GM12878 (cell line): ENCODE measurements around the gene ITPRIPL2. TPM values are rescaled to one million over a fixed set of nuclear protein-coding genes. Genes with fewer than 3 reads are reported as not detected.

Experiments
- ATAC-seq: fragments of 200-7000 bp; cut with Tn5 transposase; 3 replicates; pipeline ENCODE4 v1.9.1; 2020; ENCODE audit warnings: mild to moderate bottlenecking, moderate library complexity
- BruUV-seq: library from RNA; stranded (reverse); fragments of 400-500 nt; replicated peaks from 2 replicates; lab custom pipeline; 2021; lab: Mats Ljungman, UMichigan
- CTCF ChIA-PET: fragments of 300-600 bp; sonication (Branson Sonifier 250); formaldehyde crosslinking; extraction: SDS; loops from one replicate; lab custom pipeline; 2021; ENCODE audit warnings: inconsistent platforms; lab: Yijun Ruan, JAX
- POLR2A ChIA-PET: fragments of 350-600 bp; formaldehyde crosslinking; extraction: SDS; loops from one replicate; lab custom pipeline; 2021; ENCODE audit warnings: inconsistent platforms; lab: Charles Lee
- RAD21 ChIA-PET: fragments of 300-600 bp; sonication (Branson Sonifier 250); formaldehyde crosslinking; loops from one replicate; lab custom pipeline; 2023; ENCODE audit warnings: antibody characterized with exemption; ENCODE audit not compliant: unreplicated experiment; lab: Charles Lee
- SMC1A ChIA-PET: fragments of 300-600 bp; sonication (Branson Sonifier 250); formaldehyde crosslinking; loops from one replicate; lab custom pipeline; 2023; ENCODE audit not compliant: unreplicated experiment, uncharacterized antibody; lab: Charles Lee
- DNase-seq: peaks from one replicate; pipeline ENCODE4 v3.0.0-alpha.2; 2011; ENCODE audit warnings: low read depth, low spot score
- FAIRE-seq: peaks from 3 replicates; lab custom pipeline; 2011; peaks lifted over from hg19 to GRCh38; lab: Jason Lieb, UNC
- H2AFZ ChIP-seq: 2 replicates; pipeline ENCODE4 v1.6.0; 2011; ENCODE audit warnings: low read depth, low read length, control low read depth; ENCODE audit not compliant: control insufficient read depth
- H3K27ac ChIP-seq: 2 replicates; pipeline ENCODE4 v1.5.1; 2011; ENCODE audit warnings: control low read depth; ENCODE audit not compliant: control insufficient read depth, insufficient read depth
- H3K27me3 ChIP-seq, 2 experiments: replicated peaks in 1 of 2; 2 replicates each; pipeline versions ENCODE4 v1.6.0 to v1.6.1; 2011; ENCODE audit warnings: low read length in 1 of 2; ENCODE audit not compliant: control insufficient read depth in 2 of 2, insufficient read depth in 2 of 2
- H3K36me3 ChIP-seq, 2 experiments: 2 replicates each; pipeline ENCODE4 v1.5.1; 2011; ENCODE audit warnings: low read length in 1 of 2; ENCODE audit not compliant: control insufficient read depth in 2 of 2, insufficient read depth in 2 of 2
- H3K4me1 ChIP-seq: 2 replicates; pipeline ENCODE4 v1.6.1; 2011; ENCODE audit warnings: mild to moderate bottlenecking, low read length, moderate library complexity, mixed read lengths; ENCODE audit not compliant: control insufficient read depth, insufficient read depth
- H3K4me2 ChIP-seq: 2 replicates; pipeline ENCODE4 v1.6.0; 2011; ENCODE audit warnings: control low read depth; ENCODE audit not compliant: control insufficient read depth, insufficient read depth
- H3K4me3 ChIP-seq: fragments of 200-600 bp; sonication (generic); 2 replicates; pipeline ENCODE4 v1.5.1; 2016
- H3K79me2 ChIP-seq: 2 replicates; pipeline ENCODE4 v1.6.0; 2011; ENCODE audit warnings: low read length; ENCODE audit not compliant: control insufficient read depth, insufficient read depth
- H3K9ac ChIP-seq: 2 replicates; pipeline ENCODE4 v1.8.0; 2011; ENCODE audit warnings: low read length, control low read depth, mixed read lengths; ENCODE audit not compliant: control insufficient read depth, insufficient read depth
- H3K9me3 ChIP-seq: replicated peaks from 3 replicates; pipeline ENCODE4 v1.5.1; 2011; ENCODE audit warnings: mild to moderate bottlenecking, low read length; ENCODE audit not compliant: control insufficient read depth, insufficient read depth
- H4K20me1 ChIP-seq: 2 replicates; pipeline ENCODE4 v1.6.0; 2011; ENCODE audit not compliant: control insufficient read depth, insufficient read depth
- CREB1 ChIP-seq: IDR thresholded peaks from 2 replicates; pipeline ENCODE4 v1.6.1; 2012; ENCODE audit warnings: low read depth, mild to moderate bottlenecking, inconsistent platforms
- HDGF ChIP-seq: fragments of 450-650 bp; IDR thresholded peaks from 2 replicates; pipeline ENCODE4 v1.6.1; 2016; ENCODE audit warnings: antibody characterized with exemption
- IKZF1 ChIP-seq: fragments of 450-650 bp; conservative IDR thresholded peaks from 2 replicates; pipeline ENCODE4 v1.6.1; 2017; ENCODE audit warnings: antibody characterized with exemption, mild to moderate bottlenecking
- IKZF2 ChIP-seq, 2 experiments: fragments of 450-650 bp; IDR thresholded peaks; 2 replicates each; pipeline ENCODE4 v1.6.1; 2017; ENCODE audit warnings: mild to moderate bottlenecking in 2 of 2, moderate library complexity in 2 of 2
- MEF2B ChIP-seq: fragments of 450-650 bp; IDR thresholded peaks from 2 replicates; pipeline ENCODE4 v1.6.1; 2018; ENCODE audit warnings: mild to moderate bottlenecking, moderate library complexity; ENCODE audit not compliant: partially characterized antibody, poor library complexity, severe bottlenecking
- NBN ChIP-seq: fragments of 450-650 bp; IDR thresholded peaks from 2 replicates; pipeline ENCODE4 v1.6.1; 2016
- POU2F2 ChIP-seq: IDR thresholded peaks from 3 replicates; pipeline ENCODE4 v1.6.1; 2011; ENCODE audit warnings: low read depth, mild to moderate bottlenecking, low read length, borderline replicate concordance
- RB1 ChIP-seq: fragments of 450-650 bp; formaldehyde crosslinking; IDR thresholded peaks from 2 replicates; pipeline ENCODE4 v1.6.1; 2017; ENCODE audit warnings: mild to moderate bottlenecking, borderline replicate concordance
- RUNX3 ChIP-seq: IDR thresholded peaks from 2 replicates; pipeline ENCODE4 v1.6.1; 2012; ENCODE audit warnings: low read length, inconsistent platforms
- SMAD5 ChIP-seq: IDR thresholded peaks from 2 replicates; pipeline ENCODE4 v1.6.1; 2016; ENCODE audit warnings: antibody characterized with exemption, low read depth
- SRF ChIP-seq, 2 experiments: IDR thresholded peaks; 2 replicates each; pipeline ENCODE4 v1.6.1; 2011; ENCODE audit warnings: low read depth in 2 of 2, low read length in 2 of 2, mild to moderate bottlenecking in 1 of 2, moderate library complexity in 1 of 2
- TAF1 ChIP-seq: IDR thresholded peaks from 2 replicates; pipeline ENCODE4 v1.6.1; 2011; ENCODE audit warnings: mild to moderate bottlenecking, low read depth, low read length, borderline replicate concordance
- ZBED1 ChIP-seq: IDR thresholded peaks from 2 replicates; pipeline ENCODE4 v1.6.1; 2016; ENCODE audit warnings: borderline replicate concordance
- WGBS: methylation state at CpG from one replicate; pipeline ENCODE4 v1.1.6; 2016; ENCODE audit warnings: low lambda C conversion rate; ENCODE audit not compliant: insufficient replicate concordance, insufficient coverage; ENCODE audit errors: missing lambda C conversion rate; 5-methylcytosine and 5-hydroxymethylcytosine counted together
- in situ Hi-C: fragments of 300-500 bp; cut with MboI; formaldehyde crosslinking; loops from 9 replicates; pipeline ENCODE4 v1.14.3; 2018; ENCODE audit warnings: mixed read lengths
- intact Hi-C: fragments of 100-400 bp; cut with micrococcal nuclease; formaldehyde crosslinking; loops from one replicate; pipeline ENCODE4 v1.14.2; 2022; ENCODE audit not compliant: unreplicated experiment
- polyA plus RNA-seq, 11 experiments: library from polyadenylated mRNA; depleted of rRNA in 4 of 11; unstranded in 6 of 11; stranded (reverse) in 5 of 11; fragments of >200 nt; fragmentation: Nextera tagmentation in 4 of 11; fragmentation: Illumina TruSeq in 1 of 11; extraction: Ambion mirVana in 4 of 11; extraction: Trizol in 1 of 11; gene quantifications; 1 replicate in 1 of 11; 2 replicates in 10 of 11; pipeline versions ENCODE4 v1.2.1 to v1.2.3, GENCODE V29; 2011 to 2016; ENCODE audit warnings: inconsistent platforms in 2 of 11, missing spikeins in 2 of 11, low read depth in 1 of 11
- total RNA-seq, 4 experiments: library from RNA; depleted of rRNA in 3 of 4; stranded (reverse); fragments of >200 nt in 3 of 4; fragmentation: Illumina TruSeq in 1 of 4; extraction: Trizol in 1 of 4; gene quantifications; 2 replicates each; pipeline versions ENCODE4 v1.2.1 to v1.2.3, GENCODE V29; 2013 to 2021
- TF ChIP-seq, protein P1 (sequence below): IDR thresholded peaks from 2 replicates; pipeline ENCODE4 v1.6.1; 2012; ENCODE audit warnings: low read depth, low read length, improper control_type of control experiment
- TF ChIP-seq, protein P2 (sequence below): fragments of 450-650 bp; IDR thresholded peaks from 2 replicates; pipeline ENCODE4 v1.6.1; 2017; ENCODE audit warnings: low read depth, mild to moderate bottlenecking, moderate library complexity
- TF ChIP-seq, protein P3 (sequence below): fragments of 450-650 bp; IDR thresholded peaks from 2 replicates; pipeline ENCODE4 v1.6.1; 2018; ENCODE audit warnings: borderline replicate concordance, mild to moderate bottlenecking; ENCODE audit not compliant: partially characterized antibody
- TF ChIP-seq, protein P4 (sequence below): fragments of 450-650 bp; IDR thresholded peaks from 2 replicates; pipeline ENCODE4 v1.6.1; 2017; ENCODE audit warnings: mild to moderate bottlenecking, low read depth, inconsistent platforms; ENCODE audit not compliant: poor library complexity, severe bottlenecking

Gene ITPRIPL2
- total and polyA plus RNA-seq, 10 of the 15 experiments (the other 5 are each of a cell fraction or from before 2014, with no cell fraction given), result 0.48 to 14.3 (median 3.5) TPM

GRCh38 chr16:19088341-19088916, 25.3 kb upstream of the ITPRIPL2 start:
- RAD21 ChIA-PET, result no interaction called here
- no TSS peak for BruUV-seq
- Histone ChIP-seq H3K9me3 (no peaks in the 10 kb centered on the region; the same call in 2 of the 3 replicates), H3K27me3 (no peaks in the 10 kb centered on the region), H3K4me3 (no peak overlapping the region), H3K27ac (no peak overlapping the region), H2AFZ (no peak overlapping the region), H3K36me3 (no peaks in the 10 kb centered on the region), H3K4me2 (no peak overlapping the region), H3K4me1 (peaks cover 3% of the 10 kb centered on the region; the same call in 1 of the 2 replicates), H3K79me2 (no peaks in the 10 kb centered on the region), H4K20me1 (no peaks in the 10 kb centered on the region), H3K9ac (no peak overlapping the region)
- DNase-seq, result no peak
- intact Hi-C loops (loop anchor here (5.0 kb wide), 1 partner anchor 39 kb away; no protein-coding TSS in a partner anchor), in situ Hi-C loops (loop anchor here (5.0 kb wide), 1 partner anchor 289 kb away; no protein-coding TSS in a partner anchor)
- POLR2A ChIA-PET, result no interaction called here
- no peak for FAIRE-seq
- CTCF ChIA-PET, result interaction anchor here (2.0 to 5.6 kb wide), 2 partner anchors 91 to 301 kb away, joined by 5 to 80 read pairs; no protein-coding TSS in a partner anchor
- WGBS, result 75% methylated on average over 5 of the region's 5 CpGs
- ATAC-seq, result no peak
- SMC1A ChIA-PET, result interaction anchor here (1.0 kb wide), 1 partner anchor 31 kb away, joined by 3 read pairs; no protein-coding TSS in a partner anchor
- TF ChIP-seq ZBED1 (no peak), MEF2B (no peak), SRF (IDR thresholded peaks at IDR 0.05; ENCODE audit: low read depth in 2 of 2, low read length in 2 of 2) (no peak), IKZF2 (IDR thresholded peaks at IDR 0.05) (no peak), SMAD5 (no peak), RB1 (no peak), TAF1 (no peak), HDGF (no peak), POU2F2 (no peak), CREB1 (no peak), NBN (no peak), RUNX3 (no peak), IKZF1 (no peak)
- TF ChIP-seq, protein P1, sequence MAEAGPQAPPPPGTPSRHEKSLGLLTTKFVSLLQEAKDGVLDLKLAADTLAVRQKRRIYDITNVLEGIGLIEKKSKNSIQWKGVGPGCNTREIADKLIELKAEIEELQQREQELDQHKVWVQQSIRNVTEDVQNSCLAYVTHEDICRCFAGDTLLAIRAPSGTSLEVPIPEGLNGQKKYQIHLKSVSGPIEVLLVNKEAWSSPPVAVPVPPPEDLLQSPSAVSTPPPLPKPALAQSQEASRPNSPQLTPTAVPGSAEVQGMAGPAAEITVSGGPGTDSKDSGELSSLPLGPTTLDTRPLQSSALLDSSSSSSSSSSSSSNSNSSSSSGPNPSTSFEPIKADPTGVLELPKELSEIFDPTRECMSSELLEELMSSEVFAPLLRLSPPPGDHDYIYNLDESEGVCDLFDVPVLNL, result no peak
- TF ChIP-seq, protein P2, sequence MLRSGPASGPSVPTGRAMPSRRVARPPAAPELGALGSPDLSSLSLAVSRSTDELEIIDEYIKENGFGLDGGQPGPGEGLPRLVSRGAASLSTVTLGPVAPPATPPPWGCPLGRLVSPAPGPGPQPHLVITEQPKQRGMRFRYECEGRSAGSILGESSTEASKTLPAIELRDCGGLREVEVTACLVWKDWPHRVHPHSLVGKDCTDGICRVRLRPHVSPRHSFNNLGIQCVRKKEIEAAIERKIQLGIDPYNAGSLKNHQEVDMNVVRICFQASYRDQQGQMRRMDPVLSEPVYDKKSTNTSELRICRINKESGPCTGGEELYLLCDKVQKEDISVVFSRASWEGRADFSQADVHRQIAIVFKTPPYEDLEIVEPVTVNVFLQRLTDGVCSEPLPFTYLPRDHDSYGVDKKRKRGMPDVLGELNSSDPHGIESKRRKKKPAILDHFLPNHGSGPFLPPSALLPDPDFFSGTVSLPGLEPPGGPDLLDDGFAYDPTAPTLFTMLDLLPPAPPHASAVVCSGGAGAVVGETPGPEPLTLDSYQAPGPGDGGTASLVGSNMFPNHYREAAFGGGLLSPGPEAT, result no peak
- TF ChIP-seq, protein P3, sequence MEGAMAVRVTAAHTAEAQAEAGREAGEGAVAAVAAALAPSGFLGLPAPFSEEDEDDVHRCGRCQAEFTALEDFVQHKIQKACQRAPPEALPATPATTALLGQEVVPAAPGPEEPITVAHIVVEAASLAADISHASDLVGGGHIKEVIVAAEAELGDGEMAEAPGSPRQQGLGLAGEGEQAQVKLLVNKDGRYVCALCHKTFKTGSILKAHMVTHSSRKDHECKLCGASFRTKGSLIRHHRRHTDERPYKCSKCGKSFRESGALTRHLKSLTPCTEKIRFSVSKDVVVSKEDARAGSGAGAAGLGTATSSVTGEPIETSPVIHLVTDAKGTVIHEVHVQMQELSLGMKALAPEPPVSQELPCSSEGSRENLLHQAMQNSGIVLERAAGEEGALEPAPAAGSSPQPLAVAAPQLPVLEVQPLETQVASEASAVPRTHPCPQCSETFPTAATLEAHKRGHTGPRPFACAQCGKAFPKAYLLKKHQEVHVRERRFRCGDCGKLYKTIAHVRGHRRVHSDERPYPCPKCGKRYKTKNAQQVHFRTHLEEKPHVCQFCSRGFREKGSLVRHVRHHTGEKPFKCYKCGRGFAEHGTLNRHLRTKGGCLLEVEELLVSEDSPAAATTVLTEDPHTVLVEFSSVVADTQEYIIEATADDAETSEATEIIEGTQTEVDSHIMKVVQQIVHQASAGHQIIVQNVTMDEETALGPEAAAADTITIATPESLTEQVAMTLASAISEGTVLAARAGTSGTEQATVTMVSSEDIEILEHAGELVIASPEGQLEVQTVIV, result no peak
- TF ChIP-seq, protein P4, sequence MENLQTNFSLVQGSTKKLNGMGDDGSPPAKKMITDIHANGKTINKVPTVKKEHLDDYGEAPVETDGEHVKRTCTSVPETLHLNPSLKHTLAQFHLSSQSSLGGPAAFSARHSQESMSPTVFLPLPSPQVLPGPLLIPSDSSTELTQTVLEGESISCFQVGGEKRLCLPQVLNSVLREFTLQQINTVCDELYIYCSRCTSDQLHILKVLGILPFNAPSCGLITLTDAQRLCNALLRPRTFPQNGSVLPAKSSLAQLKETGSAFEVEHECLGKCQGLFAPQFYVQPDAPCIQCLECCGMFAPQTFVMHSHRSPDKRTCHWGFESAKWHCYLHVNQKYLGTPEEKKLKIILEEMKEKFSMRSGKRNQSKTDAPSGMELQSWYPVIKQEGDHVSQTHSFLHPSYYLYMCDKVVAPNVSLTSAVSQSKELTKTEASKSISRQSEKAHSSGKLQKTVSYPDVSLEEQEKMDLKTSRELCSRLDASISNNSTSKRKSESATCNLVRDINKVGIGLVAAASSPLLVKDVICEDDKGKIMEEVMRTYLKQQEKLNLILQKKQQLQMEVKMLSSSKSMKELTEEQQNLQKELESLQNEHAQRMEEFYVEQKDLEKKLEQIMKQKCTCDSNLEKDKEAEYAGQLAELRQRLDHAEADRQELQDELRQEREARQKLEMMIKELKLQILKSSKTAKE, result no peak
